HG03439 (cell line): ENCODE results near the gene CARM1.
A peak's percentile ranks its signal among the peaks of the same experiment; 100 is the strongest.
"Not testable (repeated sequence)": the region's sequence is repeated elsewhere in the genome, so short reads cannot be mapped to it uniquely, and the experiment has no call there.

ENCODE experiments used
- ATAC-seq: cut with Tn5 transposase; IDR thresholded peaks from one replicate; pipeline ENCODE4 v1.9.1; 2021; ENCODE audit warnings: mild to moderate bottlenecking, moderate library complexity; ENCODE audit not compliant: unreplicated experiment

CARM1 gene

GRCh38 chr19:10846500-10847202, 24.7 kb upstream of the CARM1 start:
- ATAC-seq = no peak

GRCh38 chr19:10848230-10848856, 23.0 kb upstream of the CARM1 start, which contains the start of gene C19orf38:
Gene C19orf38 (plus strand): TSS chr19:10848415. CDS start chr19:10848509, 94 bp downstream.
- no peak for ATAC-seq

GRCh38 chr19:10850631-10851030, 20.7 kb upstream of the CARM1 start:
- no peak for ATAC-seq

GRCh38 chr19:10852098-10852800, 19.1 kb upstream of the CARM1 start:
- ATAC-seq = no peak

GRCh38 chr19:10852941-10853340, 18.4 kb upstream of the CARM1 start:
- ATAC-seq = no peak

GRCh38 chr19:10854350-10855089, 16.8 kb upstream of the CARM1 start:
- no peak for ATAC-seq

- ATAC-seq = no peak
These were observed 15.4 kb upstream of the CARM1 start for GRCh38 chr19:10855879-10856522.

- not testable (repeated sequence) for ATAC-seq
These were observed 14.5 kb upstream of the CARM1 start for GRCh38 chr19:10856899-10857298.

GRCh38 chr19:10858204-10858828, 13.0 kb upstream of the CARM1 start:
- ATAC-seq = no peak

- ATAC-seq = no peak
These were observed 10.2 kb upstream of the CARM1 start for GRCh38 chr19:10861103-10861651.

GRCh38 chr19:10862561-10863106, 8.7 kb upstream of the CARM1 start:
- ATAC-seq = no peak

GRCh38 chr19:10863107-10863717, 8.1 kb upstream of the CARM1 start:
- no peak for ATAC-seq

GRCh38 chr19:10864538-10864899, 6.8 kb upstream of the CARM1 start:
- no peak for ATAC-seq

GRCh38 chr19:10866495-10866894, 4.9 kb upstream of the CARM1 start:
- no peak for ATAC-seq

- ATAC-seq = no peak
These were observed 2.3 kb upstream of the CARM1 start for GRCh38 chr19:10868872-10869547.

GRCh38 chr19:10869872-10870311, 1.5 kb upstream of the CARM1 start:
- ATAC-seq = not testable (repeated sequence)

GRCh38 chr19:10870501-10870954, 825 bp upstream of the CARM1 start:
- no peak for ATAC-seq

- ATAC-seq = peak; percentile 2
These were observed 575 bp downstream of the CARM1 start for GRCh38 chr19:10871711-10872545.
